Vagina (tissue), 2 donors: ENCODE results near the gene LCAT. TPM values are rescaled to one million over a fixed set of nuclear protein-coding genes. Genes with fewer than 3 reads are reported as not detected.

Experiments
- DNase-seq, 2 donors: peaks; one replicate each; pipeline ENCODE4 v3.0.0-alpha.2; 2017; ENCODE audit errors: extremely low spot score in 2 of 2
- H3K27ac ChIP-seq: fragments of 200-600 bp; sonication (generic); one replicate; pipeline ENCODE4 v1.5.1; 2019
- H3K27me3 ChIP-seq: fragments of 200-600 bp; sonication (generic); one replicate; pipeline ENCODE4 v1.5.1; 2019
- H3K36me3 ChIP-seq, 2 donors: fragments of 200-600 bp; sonication (generic); one replicate each; pipeline ENCODE4 v1.5.1; 2017 to 2019
- H3K4me1 ChIP-seq: fragments of 200-600 bp; sonication (generic); one replicate; pipeline ENCODE4 v1.5.1; 2019
- H3K4me3 ChIP-seq, 2 donors: fragments of 200-600 bp; sonication (generic); 1 replicate in 1 of 2; 2 replicates in 1 of 2; pipeline ENCODE4 v1.5.1; 2016 to 2019
- H3K9me3 ChIP-seq: fragments of 200-600 bp; sonication (generic); one replicate; pipeline ENCODE4 v1.5.1; 2019
- POLR2A ChIP-seq, 2 donors: fragments of 450-650 bp; IDR thresholded peaks; one replicate each; pipeline ENCODE4 v1.6.1; 2017; ENCODE audit warnings: antibody characterized with exemption in 2 of 2, mild to moderate bottlenecking in 2 of 2, moderate library complexity in 2 of 2
- POLR2AphosphoS5 ChIP-seq, 2 donors: sonication (generic); formaldehyde crosslinking; IDR thresholded peaks; one replicate each; pipeline ENCODE4 v1.9.0; 2017; ENCODE audit warnings: antibody characterized with exemption in 2 of 2, mild to moderate bottlenecking in 2 of 2, low read depth in 1 of 2; ENCODE audit not compliant: insufficient read depth in 1 of 2
- intact Hi-C: fragments of 100-400 bp; cut with DNase I; formaldehyde crosslinking; loops from one replicate; pipeline ENCODE4 v1.15.1; 2023
- total RNA-seq: library from RNA; depleted of rRNA; stranded (reverse); fragments of >200 nt; gene quantifications from one replicate; pipeline ENCODE4 v1.2.3, GENCODE V29; 2016
- TF ChIP-seq, protein P1 (sequence below), 3 experiments: fragments of 450-650 bp in 2 of 3; fragments of 200-600 bp in 1 of 3; sonication (generic) in 1 of 3; IDR thresholded peaks; one replicate each; pipeline ENCODE4 v1.5.1; 2017 to 2019; ENCODE audit warnings: antibody characterized with exemption in 3 of 3, mild to moderate bottlenecking in 2 of 3, moderate library complexity in 2 of 3

LCAT gene
- total RNA-seq, 1 donor from 2014 or later: 33.4 TPM

DNA sequence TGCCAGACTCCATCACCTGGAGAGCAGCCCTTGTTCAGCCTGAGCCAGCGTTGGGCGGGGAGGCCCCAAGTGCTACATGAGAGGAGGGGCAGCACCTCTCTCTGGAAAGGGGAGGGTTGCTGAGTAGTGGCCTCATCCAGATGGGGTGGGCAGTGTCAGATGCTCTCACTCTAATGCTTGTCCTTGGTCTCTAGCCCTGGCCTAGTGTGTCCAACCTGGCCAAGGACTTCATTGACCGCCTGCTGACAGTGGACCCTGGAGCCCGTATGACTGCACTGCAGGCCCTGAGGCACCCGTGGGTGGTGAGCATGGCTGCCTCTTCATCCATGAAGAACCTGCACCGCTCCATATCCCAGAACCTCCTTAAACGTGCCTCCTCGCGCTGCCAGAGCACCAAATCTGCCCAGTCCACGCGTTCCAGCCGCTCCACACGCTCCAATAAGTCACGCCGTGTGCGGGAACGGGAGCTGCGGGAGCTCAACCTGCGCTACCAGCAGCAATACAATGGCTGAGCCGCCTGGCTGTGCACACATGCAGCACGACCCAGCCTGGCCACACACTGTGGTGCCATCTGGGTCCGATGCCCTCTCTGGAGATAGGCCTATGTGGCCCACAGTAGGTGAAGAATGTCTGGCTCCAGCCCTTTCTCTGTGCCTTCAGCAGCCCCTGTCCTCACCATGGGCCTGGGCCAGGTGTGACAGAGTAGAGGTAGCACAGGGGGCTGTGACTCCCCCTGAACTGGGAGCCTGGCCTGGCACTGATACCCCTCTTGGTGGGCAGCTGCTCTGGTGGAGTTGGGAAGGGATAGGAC is 16.6 kb downstream of the LCAT start:
- Histone ChIP-seq H3K36me3 (peaks cover 0 to 30% of the 10 kb centered on the region in 2 donors), H3K27ac (no peak overlapping the region), H3K9me3 (no peaks in the 10 kb centered on the region), H3K4me1 (peaks cover 34% of the 10 kb centered on the region), H3K4me3 (no peak overlapping the region), H3K27me3 (no peaks in the 10 kb centered on the region)
- no peak for DNase-seq
- intact Hi-C loops: loop anchor here (5.0 kb wide), 1 partner anchor 45 kb away; the partner anchor contains the start of gene NRN1L
- TF ChIP-seq, protein P1, sequence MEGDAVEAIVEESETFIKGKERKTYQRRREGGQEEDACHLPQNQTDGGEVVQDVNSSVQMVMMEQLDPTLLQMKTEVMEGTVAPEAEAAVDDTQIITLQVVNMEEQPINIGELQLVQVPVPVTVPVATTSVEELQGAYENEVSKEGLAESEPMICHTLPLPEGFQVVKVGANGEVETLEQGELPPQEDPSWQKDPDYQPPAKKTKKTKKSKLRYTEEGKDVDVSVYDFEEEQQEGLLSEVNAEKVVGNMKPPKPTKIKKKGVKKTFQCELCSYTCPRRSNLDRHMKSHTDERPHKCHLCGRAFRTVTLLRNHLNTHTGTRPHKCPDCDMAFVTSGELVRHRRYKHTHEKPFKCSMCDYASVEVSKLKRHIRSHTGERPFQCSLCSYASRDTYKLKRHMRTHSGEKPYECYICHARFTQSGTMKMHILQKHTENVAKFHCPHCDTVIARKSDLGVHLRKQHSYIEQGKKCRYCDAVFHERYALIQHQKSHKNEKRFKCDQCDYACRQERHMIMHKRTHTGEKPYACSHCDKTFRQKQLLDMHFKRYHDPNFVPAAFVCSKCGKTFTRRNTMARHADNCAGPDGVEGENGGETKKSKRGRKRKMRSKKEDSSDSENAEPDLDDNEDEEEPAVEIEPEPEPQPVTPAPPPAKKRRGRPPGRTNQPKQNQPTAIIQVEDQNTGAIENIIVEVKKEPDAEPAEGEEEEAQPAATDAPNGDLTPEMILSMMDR (IDR thresholded peaks at IDR 0.05): no peak
- TF ChIP-seq POLR2A (IDR thresholded peaks at IDR 0.05) (no peak), POLR2AphosphoS5 (IDR thresholded peaks at IDR 0.05; ENCODE audit: insufficient read depth in 1 of 2, low read depth in 1 of 2) (no peak)

DNA sequence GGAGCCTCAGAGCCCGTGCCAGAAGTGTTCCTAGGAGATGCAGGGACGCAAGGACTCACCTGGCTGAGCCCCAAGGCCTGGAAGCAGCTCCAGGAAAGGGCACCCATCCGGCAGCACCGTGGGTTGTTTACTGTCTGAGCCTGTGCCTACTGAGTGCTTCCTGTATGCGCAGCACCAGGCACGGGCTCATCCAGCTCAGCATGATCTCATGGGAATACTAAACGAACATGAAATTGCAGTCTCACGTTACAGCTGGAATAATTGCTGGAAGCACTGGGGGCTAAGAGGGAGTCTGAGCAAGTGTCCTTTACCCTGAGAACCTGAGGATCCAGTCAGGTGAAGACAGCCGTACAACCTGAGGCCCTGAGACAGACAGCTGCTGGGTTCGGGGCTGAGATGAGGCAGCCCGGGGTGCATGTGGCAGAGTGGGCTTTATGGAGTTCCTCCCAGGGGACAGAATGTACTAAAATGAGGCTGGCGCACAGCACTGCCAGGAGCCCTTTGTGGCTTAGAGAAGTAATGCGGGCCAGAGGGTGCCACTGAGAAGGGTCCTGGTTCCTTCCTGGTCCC is 17.7 kb downstream of the LCAT start:
- no peaks in the 10 kb centered on the region for H3K9me3 ChIP-seq
- H3K27me3 ChIP-seq: no peaks in the 10 kb centered on the region
- TF ChIP-seq POLR2A (IDR thresholded peaks at IDR 0.05): no peak
- TF ChIP-seq POLR2AphosphoS5 (IDR thresholded peaks at IDR 0.05; ENCODE audit: insufficient read depth in 1 of 2, low read depth in 1 of 2): no peak
- TF ChIP-seq, protein P1 (IDR thresholded peaks at IDR 0.05): no peak
- peaks cover 39% of the 10 kb centered on the region for H3K4me1 ChIP-seq
- peak overlapping the region; percentile 42 for H3K27ac ChIP-seq
- DNase-seq: no peak
- no peak overlapping the region for H3K4me3 ChIP-seq
- intact Hi-C loops: loop anchor here (5.0 kb wide), 1 partner anchor 44 kb away; the partner anchor contains the start of gene NRN1L
- H3K36me3 ChIP-seq: peaks cover 0 to 30% of the 10 kb centered on the region in 2 donors

DNA sequence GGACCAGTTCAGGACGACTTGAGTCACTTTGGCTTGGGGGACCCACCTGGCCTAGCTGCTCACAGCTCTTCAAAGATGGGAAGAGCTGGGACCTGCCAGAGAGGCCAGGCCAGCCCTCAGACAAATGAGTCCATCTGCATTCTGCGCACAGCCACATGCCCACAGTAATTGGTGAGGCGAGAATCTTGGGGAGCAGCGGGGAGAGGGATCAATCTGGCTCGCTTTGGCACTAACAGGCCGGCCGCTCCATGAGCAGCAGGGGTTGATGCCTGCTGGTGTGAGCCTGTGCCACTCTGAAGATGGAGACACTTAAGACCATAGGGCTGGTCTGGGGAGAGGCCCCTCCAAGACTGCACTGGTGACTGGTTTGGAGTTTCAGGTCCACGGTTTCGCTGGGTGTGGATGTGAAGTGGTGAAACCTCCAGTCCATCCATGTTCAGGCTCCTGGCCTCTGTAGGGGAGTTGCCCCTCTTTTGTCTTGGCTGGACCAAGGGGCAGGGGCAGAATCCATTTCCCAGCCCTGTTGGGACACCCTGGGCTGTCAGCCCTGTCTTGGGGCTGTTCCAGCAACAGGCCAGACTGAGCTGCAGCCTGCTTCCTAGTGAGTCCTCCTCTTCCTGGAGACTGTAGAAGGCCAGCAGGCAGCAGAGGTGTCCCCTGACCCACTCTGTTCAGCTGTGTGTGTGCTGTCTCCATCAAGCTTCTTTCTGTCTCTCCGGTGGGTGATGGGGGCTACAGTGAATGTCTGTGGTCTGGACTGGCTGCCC is 19.6 kb downstream of the LCAT start:
- Histone ChIP-seq H3K36me3 (peaks cover 0 to 23% of the 10 kb centered on the region in 2 donors), H3K4me1 (peaks cover 50% of the 10 kb centered on the region), H3K27me3 (no peaks in the 10 kb centered on the region), H3K9me3 (no peaks in the 10 kb centered on the region), H3K4me3 (no peak overlapping the region), H3K27ac (no peak overlapping the region)
- intact Hi-C loops: no loop called here
- DNase-seq: no peak
- TF ChIP-seq POLR2AphosphoS5 (IDR thresholded peaks at IDR 0.05; ENCODE audit: insufficient read depth in 1 of 2, low read depth in 1 of 2): no peak
- TF ChIP-seq, protein P1 (IDR thresholded peaks at IDR 0.05): no peak

DNA sequence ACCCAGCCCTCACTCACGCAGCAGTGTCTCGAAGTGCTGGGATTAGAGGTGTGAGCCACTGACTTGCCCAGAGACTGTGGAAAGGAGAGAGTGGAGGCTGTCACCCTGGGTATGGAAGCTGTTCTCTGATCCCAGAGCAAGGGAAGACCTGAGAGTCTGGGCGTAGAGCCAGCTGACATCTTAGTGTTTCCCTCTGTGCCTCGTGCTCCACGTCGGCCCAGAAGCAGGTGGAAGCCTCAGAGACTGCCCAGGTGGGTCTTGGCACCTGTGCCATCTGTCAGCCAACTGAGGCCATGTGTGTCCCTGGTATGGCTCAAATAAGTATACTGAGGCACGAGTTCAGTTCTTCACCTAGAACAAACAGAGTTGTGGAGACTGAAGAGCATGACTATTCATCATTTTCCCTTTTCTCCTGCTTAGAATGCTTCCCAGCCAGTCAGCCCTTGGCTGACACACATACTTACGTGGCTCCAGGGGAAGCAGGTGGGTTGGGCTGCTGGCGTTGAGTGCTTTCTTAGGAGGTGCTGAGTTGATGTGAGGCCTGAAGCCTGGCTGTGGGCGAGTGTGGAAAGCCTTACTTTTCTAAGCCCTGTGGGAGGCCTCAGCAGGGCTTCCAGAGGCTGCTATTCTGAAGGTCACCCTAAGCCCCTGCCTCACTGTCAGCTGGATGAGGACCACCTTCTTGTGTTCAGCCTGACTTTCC is 20.4 kb downstream of the LCAT start:
- H3K4me3 ChIP-seq: no peak overlapping the region
- TF ChIP-seq, protein P1 (IDR thresholded peaks at IDR 0.05): no peak
- TF ChIP-seq POLR2AphosphoS5 (IDR thresholded peaks at IDR 0.05; ENCODE audit: insufficient read depth in 1 of 2, low read depth in 1 of 2) (no peak), POLR2A (IDR thresholded peaks at IDR 0.05) (no peak)
- peaks cover 0 to 23% of the 10 kb centered on the region in 2 donors for H3K36me3 ChIP-seq
- DNase-seq: no peak
- H3K27ac ChIP-seq: no peak overlapping the region
- no peaks in the 10 kb centered on the region for H3K9me3 ChIP-seq
- intact Hi-C loops: no loop called here
- no peaks in the 10 kb centered on the region for H3K27me3 ChIP-seq
- peaks cover 52% of the 10 kb centered on the region for H3K4me1 ChIP-seq
